GM12875 (cell line): ENCODE measurements around the gene NR4A1.

Source experiments
- H3K4me3 ChIP-seq: one replicate; pipeline ENCODE4 v1.5.1; 2011; ENCODE audit warnings: low read depth, low read length, control low read depth
- TF ChIP-seq, protein P1 (sequence below): IDR thresholded peaks from 2 replicates; pipeline ENCODE4 v1.5.1; 2011; ENCODE audit warnings: low read depth, mild to moderate bottlenecking, control low read depth, inconsistent platforms, low read length, moderate library complexity, borderline replicate concordance; ENCODE audit not compliant: insufficient read depth

NR4A1 gene

GRCh38 chr12:52055731-52056711 is 4.8 kb downstream of the NR4A1 start:
- TF ChIP-seq, protein P1, sequence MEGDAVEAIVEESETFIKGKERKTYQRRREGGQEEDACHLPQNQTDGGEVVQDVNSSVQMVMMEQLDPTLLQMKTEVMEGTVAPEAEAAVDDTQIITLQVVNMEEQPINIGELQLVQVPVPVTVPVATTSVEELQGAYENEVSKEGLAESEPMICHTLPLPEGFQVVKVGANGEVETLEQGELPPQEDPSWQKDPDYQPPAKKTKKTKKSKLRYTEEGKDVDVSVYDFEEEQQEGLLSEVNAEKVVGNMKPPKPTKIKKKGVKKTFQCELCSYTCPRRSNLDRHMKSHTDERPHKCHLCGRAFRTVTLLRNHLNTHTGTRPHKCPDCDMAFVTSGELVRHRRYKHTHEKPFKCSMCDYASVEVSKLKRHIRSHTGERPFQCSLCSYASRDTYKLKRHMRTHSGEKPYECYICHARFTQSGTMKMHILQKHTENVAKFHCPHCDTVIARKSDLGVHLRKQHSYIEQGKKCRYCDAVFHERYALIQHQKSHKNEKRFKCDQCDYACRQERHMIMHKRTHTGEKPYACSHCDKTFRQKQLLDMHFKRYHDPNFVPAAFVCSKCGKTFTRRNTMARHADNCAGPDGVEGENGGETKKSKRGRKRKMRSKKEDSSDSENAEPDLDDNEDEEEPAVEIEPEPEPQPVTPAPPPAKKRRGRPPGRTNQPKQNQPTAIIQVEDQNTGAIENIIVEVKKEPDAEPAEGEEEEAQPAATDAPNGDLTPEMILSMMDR = no peak
- H3K4me3 ChIP-seq = no peak overlapping the region

- no peak overlapping the region for H3K4me3 ChIP-seq
- TF ChIP-seq, protein P1 = no peak
Observed at GRCh38 chr12:52056801-52057637, 5.8 kb downstream of the NR4A1 start.

- no peak overlapping the region for H3K4me3 ChIP-seq
- TF ChIP-seq, protein P1 = no peak
Observed at GRCh38 chr12:52057638-52058576, 6.7 kb downstream of the NR4A1 start.

- H3K4me3 ChIP-seq = no peak overlapping the region
- TF ChIP-seq, protein P1 = no peak
Observed at GRCh38 chr12:52058631-52059361, 7.6 kb downstream of the NR4A1 start.

DNA sequence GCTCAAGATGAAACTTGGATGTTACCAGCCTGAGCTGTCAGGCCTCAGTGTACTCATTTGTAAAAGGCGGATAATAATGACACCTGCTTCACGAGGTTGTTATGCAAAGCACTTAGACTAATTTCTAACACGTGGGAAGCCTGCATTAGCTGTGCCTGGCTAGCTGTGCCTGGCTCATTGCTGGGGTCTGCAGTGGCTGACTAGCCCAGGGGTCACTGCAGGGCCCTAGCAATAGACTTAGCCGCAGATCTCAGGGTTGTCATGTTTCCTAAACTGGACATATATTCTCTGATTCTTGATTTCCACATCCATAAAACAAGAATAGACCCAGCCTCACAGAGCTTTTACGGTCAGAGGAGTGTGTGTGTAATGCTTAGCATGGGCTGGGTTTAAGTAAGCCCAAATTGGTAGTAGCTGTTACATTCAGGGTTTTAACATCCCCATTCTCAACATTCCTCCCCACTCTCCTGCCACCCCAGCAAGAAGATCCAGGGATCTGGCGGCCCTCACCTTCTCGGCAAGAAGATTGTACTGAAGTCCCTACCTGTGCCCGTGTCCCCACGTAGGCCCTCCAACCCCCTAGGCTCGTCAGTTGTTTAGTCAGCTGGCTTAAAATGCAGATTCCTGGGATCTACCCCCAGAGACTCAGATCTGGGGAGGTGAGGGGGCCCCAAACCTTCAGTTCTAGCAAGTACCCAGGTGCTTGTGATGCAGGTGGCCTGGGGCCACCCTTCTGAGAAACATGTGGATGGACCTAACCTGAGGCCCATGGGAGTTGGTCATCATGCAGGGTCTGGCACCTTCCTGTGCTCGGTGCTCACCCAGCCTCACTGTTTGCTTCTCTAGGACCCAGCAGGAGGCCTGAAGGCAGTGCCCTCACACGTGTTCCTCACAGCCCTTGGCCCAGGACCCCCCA is 8.6 kb downstream of the NR4A1 start:
- TF ChIP-seq, protein P1 = no peak

More for the DNA sequence above, 8.6 kb downstream of the NR4A1 start:
- H3K4me3 ChIP-seq = no peak overlapping the region
